ENCODE results near the gene ZNRD2.
"Not testable (repeated sequence)": the region's sequence is repeated elsewhere in the genome, so short reads cannot be mapped to it uniquely, and the experiment has no call there.

Gene ZNRD2

GRCh38 chr11:65569973-65570918 lies at the start of gene ZNRD2:
Gene ZNRD2, plus strand, starts transcription at chr11:65570477. Its CDS starts 15 bp downstream, at chr11:65570492.
- DNase-seq = peak; percentile 98

- DNase-seq = peak; percentile 20
Measured at GRCh38 chr11:65521777-65522521, 48.3 kb upstream of the ZNRD2 start.

- not testable (repeated sequence) for DNase-seq
Measured at GRCh38 chr11:65522718-65523630, 47.3 kb upstream of the ZNRD2 start.

- not testable (repeated sequence) for DNase-seq
Measured at GRCh38 chr11:65523631-65523968, 46.7 kb upstream of the ZNRD2 start.

- no peak for DNase-seq
Measured at GRCh38 chr11:65524014-65524740, 46.1 kb upstream of the ZNRD2 start.

- DNase-seq = peak; percentile 67
Measured at GRCh38 chr11:65524741-65525545, 45.3 kb upstream of the ZNRD2 start, which contains the start of gene SCYL1. Gene SCYL1, plus strand, starts transcription at chr11:65525083. Its CDS starts 71 bp downstream, at chr11:65525154.

- no peak for DNase-seq
Measured at GRCh38 chr11:65525546-65526480, 44.5 kb upstream of the ZNRD2 start.

- DNase-seq = no peak
Measured at GRCh38 chr11:65526744-65527143, 43.5 kb upstream of the ZNRD2 start.

- DNase-seq = no peak
Measured at GRCh38 chr11:65528819-65529350, 41.4 kb upstream of the ZNRD2 start.

- no peak for DNase-seq
Measured at GRCh38 chr11:65529475-65530156, 40.7 kb upstream of the ZNRD2 start.

GRCh38 chr11:65530157-65530496 lies 40.1 kb upstream of the ZNRD2 start:
- DNase-seq = no peak

GRCh38 chr11:65532388-65533064 lies 37.8 kb upstream of the ZNRD2 start:
- DNase-seq = no peak

- no peak for DNase-seq
Measured at GRCh38 chr11:65535102-65535501, 35.2 kb upstream of the ZNRD2 start.

GRCh38 chr11:65536412-65537295 lies 33.6 kb upstream of the ZNRD2 start:
- DNase-seq = no peak

GRCh38 chr11:65537296-65537597 lies 33.0 kb upstream of the ZNRD2 start:
- DNase-seq = no peak

- DNase-seq = no peak
Measured at GRCh38 chr11:65537620-65538231, 32.6 kb upstream of the ZNRD2 start.

GRCh38 chr11:65538232-65538914 lies 31.9 kb upstream of the ZNRD2 start:
- no peak for DNase-seq

Data from NCI-H510A treated with DMSO at 0.1 percent for 48 hours (cell line).